HG03565 (cell line): ENCODE measurements around the gene C1QTNF8.

Experiments used
- ATAC-seq: cut with Tn5 transposase; IDR thresholded peaks from one replicate; pipeline ENCODE4 v1.9.1; 2021; ENCODE audit warnings: mild to moderate bottlenecking, moderate library complexity; ENCODE audit not compliant: unreplicated experiment

C1QTNF8 gene

DNA sequence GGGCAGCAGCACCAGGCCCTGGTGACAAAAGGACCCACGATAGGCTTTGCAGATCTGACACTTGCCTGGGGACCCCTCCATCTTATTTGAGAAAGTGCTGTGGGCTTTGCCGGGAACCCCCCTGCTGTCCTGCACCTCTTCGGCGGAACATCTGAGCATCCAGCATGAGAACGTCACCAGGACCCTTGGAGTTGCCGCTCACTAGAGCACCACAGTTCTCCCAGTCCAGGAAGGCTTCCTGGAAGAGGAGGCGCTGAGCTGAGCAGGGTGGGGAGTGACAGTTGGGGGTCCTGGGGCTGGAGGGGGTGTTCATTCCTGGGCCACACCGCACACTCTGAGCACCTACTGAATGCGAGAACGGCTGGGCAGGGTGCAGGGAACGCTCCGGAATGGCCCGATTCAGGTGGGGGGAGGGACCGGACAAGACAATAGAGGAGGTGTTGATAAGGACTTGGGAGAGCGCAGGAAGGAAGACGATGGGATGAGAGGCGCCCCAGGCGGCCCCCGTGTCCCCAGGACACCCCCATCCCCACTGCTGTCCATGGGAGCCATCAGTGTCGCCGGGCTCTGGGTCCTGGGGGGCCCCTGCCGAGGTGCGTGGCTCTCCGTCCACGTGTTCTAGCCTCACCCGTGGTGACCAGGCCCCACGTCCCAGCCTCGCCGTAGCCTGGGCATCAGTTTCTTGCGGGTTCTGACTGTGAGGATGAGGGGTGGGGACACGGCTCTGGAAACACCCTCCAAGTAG, 32.1 kb upstream of the C1QTNF8 start:
- no peak for ATAC-seq

DNA sequence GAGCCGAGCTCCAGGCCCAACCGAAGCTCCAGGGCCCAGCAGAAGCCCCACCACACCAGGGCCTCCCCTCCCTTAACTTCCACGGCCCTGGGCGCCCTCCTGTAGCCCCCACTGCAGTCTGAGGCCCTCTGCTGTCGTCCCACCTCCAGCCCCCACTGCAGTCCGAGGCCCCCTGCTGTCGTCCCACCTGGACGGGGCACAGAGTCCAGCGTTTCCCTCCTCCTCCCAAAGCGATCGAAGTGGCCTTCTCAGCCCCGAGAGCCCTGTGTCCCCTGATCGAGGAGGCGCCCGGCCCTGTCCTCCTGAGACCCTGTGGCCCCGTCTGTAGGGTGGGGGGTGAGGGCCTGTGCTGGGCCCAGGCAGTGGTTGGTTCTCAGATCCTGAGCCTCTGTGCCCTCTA, 31.1 kb upstream of the C1QTNF8 start:
- ATAC-seq, result no peak

DNA sequence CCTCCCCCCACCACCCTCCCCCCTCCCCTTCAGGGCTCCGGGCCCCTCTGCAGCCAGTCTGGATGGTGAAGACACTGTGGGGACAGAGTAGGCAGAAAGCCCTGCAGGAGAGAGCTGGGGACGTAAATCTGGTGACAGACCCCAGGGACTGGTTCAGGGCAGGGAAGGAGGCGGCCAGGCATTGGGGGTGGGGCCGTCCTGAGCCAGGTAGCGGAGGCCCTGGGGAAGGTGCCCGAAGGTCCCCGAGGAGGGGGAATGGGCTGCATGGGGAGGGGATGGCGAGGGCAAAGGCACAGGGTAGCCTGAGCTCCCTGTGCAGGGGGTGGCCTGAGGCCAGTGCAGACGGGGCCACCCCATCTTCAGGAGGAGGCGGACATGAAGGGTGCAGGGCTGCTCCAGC, 30.5 kb upstream of the C1QTNF8 start:
- no peak for ATAC-seq

DNA sequence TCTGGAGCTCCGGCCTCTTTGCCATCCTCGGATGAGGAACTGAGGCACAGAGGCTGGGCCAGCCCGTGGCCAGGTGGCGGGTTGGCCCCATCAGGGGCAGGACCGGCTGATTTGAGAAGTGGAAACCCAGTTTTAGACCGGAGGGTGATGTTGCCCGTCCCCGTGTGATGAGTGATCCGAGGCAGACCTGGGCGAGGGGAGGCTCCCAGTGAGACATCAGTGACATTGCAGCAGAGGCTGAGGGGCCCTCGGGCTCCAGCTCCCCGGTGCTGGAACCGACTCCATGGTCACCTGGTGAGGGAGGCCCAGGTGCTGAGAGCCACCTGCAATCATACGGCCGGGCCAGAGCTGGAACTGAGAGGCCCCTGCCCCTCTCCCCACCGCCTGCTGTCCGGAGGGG, 30.0 kb upstream of the C1QTNF8 start:
- ATAC-seq, result no peak

DNA sequence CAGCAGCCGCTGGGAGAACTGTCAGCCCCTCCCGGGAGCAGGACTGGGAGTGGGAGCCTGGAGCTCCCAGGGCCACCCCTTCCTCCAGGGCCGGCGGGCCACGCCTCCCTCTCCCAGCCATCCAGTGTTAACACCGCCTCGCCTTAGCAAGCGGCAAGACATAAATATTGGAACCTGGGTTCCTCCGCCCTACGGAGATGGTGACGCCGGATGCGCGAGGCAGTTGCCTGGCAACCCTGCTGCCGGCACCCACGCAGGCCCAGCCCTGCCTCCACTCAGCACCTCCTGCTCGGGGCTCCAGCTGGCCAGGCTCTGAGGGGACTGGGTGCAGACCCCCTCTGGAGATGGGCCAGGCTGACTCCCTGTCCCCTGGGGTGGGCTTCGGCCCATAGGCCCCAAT, 29.4 kb upstream of the C1QTNF8 start:
- no peak for ATAC-seq

DNA sequence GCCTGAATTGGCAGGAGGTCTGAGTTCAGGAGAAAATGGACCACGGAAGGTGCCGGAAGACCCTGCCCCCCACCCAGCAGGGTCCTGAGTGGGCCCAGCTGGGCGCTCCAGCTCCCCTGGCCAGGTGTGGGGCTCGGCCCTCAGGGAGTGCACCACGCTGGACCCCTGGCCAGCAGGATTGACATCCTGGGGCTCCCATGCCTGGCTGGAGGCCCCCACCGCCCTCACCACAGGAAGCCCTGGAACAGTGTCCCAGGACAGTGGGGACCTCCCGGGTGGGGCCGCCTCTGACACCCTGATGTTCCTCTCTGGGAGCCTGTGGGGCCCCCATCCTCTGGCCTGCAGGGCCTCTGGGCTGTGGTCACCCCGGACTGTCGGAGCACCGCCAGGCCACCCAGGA, 28.8 kb upstream of the C1QTNF8 start:
- ATAC-seq, result no peak

DNA sequence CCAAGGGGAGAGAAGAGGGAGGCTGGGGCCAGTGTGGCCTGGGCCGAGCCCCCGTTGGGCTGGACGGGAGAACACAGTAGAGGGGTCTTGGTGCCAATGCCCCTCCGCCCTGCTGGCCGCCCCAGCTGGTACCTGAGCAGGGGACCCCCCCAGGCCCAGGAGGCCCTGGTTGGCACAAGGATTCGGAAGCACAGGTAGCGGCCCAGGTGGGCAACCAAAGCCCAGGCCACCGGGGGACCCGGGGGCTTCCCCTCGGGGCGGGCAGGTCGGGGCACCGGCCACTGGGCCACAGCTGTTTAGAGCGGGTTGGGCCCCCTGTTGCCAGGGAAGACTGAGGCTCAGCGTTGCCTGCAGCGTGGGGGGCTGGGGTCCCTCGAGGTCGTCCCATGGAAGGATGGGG, 28.2 kb upstream of the C1QTNF8 start:
- ATAC-seq, result no peak

DNA sequence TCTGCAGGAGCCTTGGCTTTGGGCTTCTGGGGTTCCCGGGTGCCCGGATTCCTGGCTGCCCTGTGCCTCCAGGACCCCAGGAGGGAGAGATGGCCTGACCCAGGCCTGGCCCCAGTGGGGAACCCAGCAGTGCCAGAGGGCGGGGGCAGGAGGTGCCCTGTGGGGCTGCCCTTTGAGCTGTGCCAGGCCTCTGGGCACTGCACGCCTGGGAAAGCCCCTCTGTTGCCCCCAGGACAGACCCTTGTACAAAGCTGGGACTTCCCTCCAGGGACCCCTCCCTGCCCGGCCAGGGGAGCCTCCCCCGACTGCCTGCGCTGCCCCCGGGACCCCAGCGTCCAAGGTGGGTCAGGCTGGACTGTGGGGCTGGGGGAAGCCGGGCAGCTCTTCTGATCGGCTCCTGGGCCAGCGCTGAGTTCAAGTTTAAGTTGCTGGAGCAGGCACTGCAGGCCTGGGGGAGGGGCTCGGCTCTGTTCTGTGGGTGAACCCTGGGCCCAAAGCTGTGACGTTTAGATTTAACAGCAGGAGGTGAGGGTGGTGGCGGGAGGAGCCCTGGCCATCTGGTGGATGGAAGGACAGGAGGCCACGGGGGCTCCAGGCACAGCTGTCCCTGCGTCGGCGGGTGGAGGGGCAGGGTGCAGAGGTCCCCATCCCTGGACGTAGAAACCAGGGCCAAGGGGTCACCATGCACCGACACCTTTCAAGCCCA, 27.6 kb upstream of the C1QTNF8 start:
- ATAC-seq, result no peak

DNA sequence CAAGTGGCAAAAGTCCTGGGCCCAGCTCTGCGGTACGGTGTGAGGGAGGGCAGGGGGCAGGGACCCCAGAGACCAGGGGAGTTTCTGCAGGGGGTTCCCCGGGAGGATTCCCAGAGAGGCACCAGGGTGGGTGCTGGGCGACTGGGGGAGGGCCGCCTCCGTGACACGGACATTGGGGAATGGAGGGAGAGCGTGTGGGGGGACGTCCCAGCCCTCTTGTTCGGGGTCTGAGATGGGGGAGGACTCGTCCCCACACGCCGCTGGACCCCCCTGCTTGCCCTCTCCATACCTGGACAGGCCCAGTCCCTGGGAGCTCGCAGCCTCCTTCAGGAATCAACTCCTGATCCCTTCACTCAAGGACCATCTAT, 26.3 kb upstream of the C1QTNF8 start:
- no peak for ATAC-seq

DNA sequence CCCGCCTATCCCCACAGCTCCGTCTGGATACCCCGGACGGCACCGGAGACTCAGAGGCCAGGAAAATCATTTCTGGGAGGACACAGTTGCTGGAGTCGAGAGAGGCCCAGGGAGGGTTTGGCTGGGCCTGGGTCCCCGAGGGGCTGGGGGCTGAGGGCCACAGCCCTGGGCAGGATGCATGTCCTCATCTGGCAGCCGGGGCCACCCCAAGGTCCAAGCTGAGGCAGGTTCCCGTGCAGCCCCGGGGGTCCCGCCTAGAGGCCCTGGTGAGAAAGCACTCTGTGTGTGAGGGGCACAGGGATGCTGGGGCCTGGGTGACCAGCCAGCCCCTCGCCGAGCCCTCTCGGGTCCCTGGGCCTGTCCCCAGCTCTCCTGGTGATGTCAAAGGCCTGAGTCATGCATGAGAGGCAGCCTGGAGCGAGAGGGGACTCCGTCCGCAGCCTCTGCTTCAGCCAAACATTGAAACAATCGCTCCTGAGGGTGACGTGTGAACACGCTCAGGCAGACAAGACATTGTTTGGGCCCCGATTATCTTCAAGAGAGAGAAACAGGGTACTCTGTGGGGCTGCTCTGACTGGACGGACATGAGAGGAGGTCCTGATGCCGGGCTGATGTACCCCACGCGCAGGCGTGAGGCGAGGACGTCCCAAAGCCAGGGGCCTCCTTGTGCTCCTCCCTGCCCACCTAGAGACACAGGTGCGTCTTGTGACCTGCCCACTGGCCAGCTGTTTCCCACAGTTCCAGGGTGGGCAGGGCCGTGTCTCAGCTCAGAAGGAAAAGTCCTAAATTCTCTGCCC, 25.8 kb upstream of the C1QTNF8 start:
- no peak for ATAC-seq

DNA sequence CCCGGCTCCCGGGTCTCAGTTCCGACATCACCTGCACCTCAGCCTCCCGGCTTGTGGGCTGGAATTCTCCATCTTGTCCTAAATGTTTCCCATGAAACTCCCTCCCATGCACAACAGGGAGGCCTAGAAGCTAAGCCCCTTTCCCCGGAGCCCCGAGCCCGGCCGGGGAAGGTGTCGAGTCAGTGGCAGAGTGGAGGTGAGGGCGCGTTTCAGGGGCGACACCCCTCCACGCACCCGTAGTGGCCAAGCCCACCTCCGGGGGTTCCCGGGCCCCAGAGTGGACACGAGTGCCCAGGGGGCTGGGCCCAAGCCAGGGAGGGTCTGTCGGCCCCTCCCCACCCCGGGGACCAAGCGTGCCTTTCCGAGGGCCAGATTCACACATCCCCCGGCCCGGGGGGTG, 25.0 kb upstream of the C1QTNF8 start:
- no peak for ATAC-seq

DNA sequence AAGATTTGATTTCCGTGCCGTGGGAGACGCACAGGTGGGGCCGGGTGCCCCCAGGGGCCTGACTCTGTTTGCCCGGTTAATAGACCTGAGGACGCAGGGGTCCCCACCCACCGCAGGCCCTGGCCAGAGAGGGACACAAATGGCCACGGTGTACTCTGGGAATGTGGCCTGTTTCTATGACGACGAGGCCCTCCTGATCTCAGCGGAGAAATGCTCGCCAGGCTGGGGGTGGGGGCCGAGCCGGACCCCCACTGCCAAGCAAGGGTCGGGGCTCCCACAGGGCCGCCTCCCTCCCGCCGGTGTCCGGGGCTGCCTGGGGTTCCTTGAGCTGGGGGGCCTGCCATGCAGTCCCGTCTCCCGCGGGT, 24.5 kb upstream of the C1QTNF8 start:
- ATAC-seq, result no peak

DNA sequence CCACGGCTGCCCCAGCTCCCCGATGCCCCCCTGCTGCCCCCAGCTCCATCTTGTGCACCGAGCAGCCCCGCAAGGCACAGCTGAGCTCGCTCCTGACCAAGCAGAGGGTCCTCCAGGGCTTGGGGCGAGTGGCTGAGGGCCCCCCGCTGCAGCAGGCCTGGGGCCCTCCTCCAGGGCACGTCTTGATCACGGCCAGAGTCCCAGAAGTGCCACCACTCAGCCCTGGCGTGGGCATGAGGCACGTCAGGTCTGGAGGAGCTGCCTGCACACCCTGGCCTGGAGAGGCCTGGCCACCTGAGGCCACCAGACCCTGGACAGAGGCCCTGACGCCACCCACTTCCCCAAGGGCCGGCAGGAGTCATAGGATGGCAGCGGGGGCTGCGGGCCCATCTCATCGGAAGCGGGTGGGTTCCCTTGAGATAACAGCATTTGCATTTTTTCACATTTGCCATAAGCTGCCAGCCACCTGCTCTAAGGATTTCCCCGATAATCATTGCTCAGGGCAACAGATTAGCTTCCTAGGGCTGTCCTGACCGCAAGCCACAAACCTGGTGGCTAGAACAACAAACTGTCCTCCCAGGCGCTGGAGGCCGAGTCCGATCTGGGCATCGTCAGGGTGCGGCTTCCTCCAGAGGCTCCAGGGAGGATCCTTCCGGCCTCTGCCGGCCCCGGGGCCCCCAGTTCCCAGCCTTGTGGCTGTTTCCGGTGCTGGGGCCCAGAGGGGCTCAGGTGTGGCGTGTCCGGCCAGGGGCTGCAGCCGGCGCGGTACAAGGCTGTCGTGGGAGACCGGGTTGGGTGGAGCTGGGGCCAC, 23.9 kb upstream of the C1QTNF8 start:
- ATAC-seq, result no peak

DNA sequence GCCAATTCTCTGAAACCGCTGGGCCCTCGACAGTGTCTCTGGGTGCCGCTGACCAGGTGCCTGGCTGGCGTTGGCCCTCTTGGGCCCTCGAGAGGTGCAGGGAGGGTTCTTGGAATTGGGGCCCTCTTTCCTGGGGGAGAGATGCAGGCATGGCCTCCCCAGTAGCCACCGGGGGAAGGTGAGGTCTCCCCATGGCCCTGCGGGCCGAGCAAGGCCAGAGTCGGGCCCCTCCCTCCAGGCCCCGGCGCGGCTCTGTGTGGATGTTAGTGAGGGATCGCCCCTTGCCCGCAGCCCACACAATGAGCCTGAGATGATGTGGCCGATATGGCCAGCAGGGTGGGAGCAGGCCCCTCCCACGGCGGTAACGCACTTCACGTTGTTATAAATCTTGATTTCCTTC, 23.1 kb upstream of the C1QTNF8 start:
- ATAC-seq, result no peak

DNA sequence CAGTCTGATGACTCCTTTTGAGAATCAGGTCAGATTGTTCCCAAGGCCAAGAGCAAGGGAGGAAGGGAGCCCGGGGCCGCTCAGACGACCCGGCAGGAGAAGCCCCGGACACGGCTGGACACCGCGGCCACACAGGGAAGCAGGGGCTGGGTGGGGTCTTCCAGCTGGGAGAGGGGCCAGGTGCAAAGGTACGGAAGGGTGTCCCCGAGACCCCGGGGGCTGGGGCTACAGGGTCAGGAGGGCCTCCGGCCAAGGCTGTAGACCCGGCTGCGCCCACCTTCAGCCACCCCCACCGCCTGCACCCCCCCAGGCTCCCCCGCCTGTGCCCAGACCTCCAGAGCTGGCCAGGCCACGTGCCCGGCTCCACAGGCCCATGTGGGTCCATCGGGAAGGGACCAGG, 21.9 kb upstream of the C1QTNF8 start:
- ATAC-seq, result no peak

DNA sequence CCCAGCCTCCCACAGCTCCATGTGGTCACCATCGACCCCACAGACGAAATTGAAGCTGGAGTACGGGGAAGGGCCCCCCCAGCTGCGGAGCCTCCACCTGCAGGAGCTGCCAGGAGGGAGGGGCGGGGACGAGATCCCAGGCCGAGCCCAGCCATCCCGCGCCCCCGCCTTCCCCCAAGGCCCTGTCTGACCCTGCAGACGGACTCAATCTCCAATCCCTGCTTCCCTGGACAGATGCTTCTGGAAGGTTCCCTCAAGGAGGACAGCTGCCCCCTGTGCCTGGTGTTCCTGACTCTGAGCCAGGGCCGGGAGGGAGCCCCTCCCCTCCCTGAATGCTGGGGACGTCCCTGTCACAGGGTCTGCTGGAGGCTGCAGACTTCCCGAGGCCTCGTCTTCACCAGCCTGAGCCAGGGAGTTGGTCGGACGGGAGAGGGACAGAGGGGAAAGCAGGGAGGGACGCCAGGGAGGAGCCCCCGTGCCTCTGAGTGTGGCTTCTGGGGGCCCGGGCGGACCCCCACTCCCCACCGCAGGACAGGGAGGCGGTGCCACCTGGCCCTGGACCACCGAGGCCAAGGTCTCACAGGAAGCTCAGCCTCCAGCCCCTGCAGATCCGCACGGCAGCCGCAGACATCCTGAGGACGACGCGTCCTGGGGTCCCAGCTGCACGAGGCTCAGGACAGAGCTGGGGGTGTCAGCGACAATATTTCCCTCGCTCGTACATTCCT, 21.3 kb upstream of the C1QTNF8 start:
- no peak for ATAC-seq

DNA sequence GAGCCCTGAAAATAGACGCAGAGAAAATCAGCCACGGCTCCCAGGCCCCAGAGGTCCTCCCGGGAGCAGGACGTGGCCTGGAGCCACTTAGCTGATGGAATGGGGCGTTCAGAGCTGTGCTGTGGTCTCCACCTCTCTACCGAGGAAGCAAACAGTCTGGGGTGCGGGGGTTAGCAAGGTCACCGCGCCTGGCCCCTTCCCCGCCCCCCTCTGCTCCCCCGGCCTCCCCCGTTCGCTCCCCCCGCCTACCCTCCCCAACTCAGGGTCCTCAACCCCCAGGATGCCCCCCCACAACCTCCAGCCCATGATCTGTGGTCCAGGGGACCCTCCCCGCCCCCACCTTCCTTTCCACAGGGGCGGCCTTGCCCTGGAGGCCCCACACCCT, 20.6 kb upstream of the C1QTNF8 start:
- ATAC-seq, result no peak

DNA sequence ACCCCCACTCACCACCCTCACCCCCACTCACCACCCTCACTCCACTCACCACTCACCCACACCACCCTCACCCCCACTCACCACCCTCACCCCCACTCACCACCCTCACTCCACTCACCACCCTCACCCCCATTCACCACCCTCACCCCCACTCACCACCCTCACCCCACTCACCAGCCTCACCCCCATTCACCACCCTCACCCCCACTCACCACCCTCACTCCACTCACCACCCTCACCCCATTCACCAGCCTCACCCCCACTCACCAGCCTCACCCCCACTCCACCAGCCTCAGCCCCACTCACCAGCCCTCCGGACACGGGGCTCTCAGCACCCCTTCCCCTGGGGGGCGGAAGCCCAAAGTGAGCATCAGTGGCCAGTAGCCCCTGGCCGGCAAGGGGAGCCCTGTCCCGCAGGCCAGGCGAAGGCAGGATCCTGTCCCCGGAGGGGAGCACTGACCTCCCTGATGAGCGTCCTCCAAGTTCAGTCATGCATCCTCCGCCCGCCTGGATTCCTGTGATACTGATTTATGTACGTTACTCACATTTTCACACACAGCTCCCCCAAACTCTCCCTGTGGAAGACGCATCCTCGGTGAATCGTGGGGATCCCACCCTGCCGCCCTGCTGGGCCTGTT, 18.0 kb upstream of the C1QTNF8 start:
- no peak for ATAC-seq

DNA sequence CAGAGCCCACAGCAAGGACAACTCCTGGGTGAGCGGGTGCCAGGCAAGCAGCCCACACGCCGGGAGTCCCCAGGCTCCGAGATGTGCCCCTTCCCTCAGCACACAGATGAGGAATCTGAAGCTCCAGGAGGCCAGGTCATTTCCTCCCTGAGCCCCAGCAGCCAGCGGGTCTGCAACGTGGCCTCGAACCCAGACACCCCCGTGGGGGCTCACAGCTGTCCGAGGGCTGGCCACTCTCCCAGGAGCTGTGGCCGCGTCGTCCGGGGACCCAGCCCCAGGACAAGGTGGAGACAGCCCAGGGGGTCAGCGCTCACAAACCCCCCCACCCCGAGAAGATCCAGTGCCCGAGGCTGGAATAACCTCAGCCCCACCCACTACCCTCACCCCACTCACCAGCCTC, 17.4 kb upstream of the C1QTNF8 start:
- ATAC-seq, result no peak

DNA sequence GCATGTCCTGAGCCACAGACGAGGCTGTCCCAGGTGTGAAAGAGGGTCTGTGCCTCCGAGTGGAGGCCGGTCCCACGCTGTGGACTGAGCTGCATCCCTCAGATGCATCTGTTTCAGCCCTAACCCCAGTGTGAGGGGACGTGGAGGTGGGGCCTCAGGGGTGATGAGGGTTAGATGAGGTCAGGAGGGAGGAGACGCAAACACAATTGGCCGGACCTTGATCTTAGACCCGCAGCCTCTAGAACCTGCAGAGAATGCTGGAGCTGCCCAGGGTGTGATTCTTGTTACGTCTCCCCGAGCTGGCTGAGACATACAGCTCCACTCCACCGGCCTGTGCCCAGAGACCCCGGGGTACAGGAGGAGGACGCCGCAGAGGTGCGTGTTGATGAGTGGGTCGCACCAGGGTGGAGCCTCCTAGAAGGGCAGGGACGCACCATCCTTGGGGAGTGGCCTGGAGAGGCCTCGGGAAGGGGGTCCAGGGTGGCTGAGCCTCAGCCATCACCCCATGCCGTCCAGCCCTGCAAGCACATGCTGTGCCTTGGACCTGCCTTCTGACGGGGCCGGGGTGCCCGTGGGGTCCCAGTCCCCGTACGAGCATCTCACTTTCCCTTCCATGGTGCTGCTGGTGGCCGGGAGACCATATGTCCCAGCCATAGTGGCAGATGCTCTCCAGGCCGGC, 16.6 kb upstream of the C1QTNF8 start:
- ATAC-seq, result no peak
